Measurements from ENCODE around the gene TMEM44.

GRCh38 chr3:194579091-194579606 lies 54.1 kb downstream of the TMEM44 start:
- TF ChIP-seq CTCF (IDR thresholded peaks at IDR 0.05) (no peak), POLR2A (IDR thresholded peaks at IDR 0.05) (peak in 1 of 2 donors; percentile 62)
